Stimulated activated CD4-positive, alpha-beta T cell treated with anti-CD3 and anti-CD28 coated beads, Interleukin-2, amount 100 ng/mL, for 4 hours (primary cell): ENCODE measurements around the gene FAM98C.

Experiments used
- DNase-seq: peaks from one replicate; pipeline ENCODE4 v3.0.0-alpha.2; 2020; ENCODE audit warnings: low read depth

FAM98C gene

DNA sequence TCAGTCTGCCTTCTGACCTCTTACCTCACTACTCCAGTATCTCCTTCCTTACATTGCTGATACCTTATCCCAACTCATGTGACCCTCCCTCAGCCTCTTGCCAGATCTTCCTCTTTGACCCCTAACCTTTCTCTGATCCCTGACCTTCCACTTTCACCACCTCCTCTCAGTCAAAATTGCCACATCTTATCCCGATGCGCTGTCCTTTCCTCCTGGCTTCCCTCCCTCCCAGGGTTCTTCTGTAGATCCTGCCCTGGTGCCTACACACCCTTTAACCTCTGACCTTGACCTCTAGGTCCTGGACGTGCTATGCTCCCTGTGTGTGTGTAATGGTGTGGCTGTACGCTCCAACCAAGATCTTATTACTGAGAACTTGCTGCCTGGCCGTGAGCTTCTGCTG is 54.3 kb downstream of the FAM98C start:
- no peak for DNase-seq

DNA sequence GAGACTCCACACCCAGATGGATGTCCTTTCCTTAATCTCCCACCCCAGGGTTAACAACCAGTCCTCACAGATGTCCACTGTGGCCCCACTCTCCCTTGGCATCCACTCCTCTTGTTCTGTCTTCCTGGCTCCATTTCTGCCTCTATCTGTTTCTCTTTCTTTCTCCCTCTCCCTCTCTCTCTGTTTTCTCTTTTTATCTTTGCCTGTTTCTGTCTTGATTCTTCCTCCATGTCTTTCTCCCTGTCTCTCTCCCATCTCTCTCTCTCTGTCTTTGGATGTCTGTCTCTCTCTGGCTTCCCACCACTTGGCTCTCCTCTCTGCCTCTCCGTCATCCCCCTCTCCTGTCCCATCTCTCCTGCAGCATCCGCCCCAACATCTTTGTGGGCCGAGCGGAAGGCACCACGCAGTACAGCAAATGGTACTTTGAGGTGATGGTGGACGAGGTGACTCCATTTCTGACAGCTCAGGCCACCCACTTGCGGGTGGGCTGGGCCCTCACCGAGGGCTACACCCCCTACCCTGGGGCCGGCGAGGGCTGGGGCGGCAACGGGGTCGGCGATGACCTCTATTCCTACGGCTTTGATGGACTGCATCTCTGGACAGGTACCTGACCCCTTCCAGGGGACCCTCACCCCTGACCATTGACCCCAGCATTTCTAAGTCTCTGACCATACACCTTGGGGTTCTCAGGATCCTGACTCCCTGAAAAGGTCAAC is 55.0 kb downstream of the FAM98C start:
- no peak for DNase-seq
